ENCODE measurements around the gene EFNA5.

DNA sequence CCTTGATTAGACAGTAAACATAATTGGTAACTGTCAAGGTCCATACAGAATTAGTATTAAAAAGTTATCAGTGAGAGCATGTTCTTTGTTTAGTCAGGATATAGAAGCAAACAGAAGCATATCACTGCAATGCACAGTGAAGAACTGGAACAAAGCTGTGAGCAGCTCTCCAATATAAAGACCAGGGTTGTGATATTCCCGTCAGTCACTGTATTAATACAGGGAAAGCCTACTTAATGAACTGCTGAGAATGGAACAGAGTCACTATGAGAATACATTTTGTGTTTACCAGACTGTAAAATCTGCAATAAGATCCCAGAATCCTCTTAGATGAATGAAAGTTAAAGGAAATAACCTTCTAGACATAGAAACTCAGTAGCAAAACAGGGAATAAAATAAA, 58.2 kb downstream of the EFNA5 start:
- TF ChIP-seq CTCF (IDR thresholded peaks at IDR 0.05; ENCODE audit: borderline replicate concordance, extremely low read depth, low read length, poor library complexity, severe bottlenecking) = no peak
- no peak for TF ChIP-seq EZH2 (IDR thresholded peaks at IDR 0.05; ENCODE audit: borderline replicate concordance, low read depth, low read length, severe bottlenecking)

Measured in DND-41 (cell line).